Memory B cell (primary cell): ENCODE results near the gene TMEM205.
"Not testable (repeated sequence)": the region's sequence is repeated elsewhere in the genome, so short reads cannot be mapped to it uniquely, and the experiment has no call there.

Experiments
- ATAC-seq: fragments of 150-1000 bp; cut with Tn5 transposase; 2 replicates; pipeline ENCODE4 v1.10.0; 2021; ENCODE audit warnings: low read depth, mild to moderate bottlenecking, moderate library complexity
- DNase-seq, 2 donors: peaks; one replicate each; pipeline ENCODE4 v3.0.0; 2022; ENCODE audit warnings: low spot score in 2 of 2
- H3K27ac Mint-ChIP-seq: one replicate; pipeline ENCODE4 v1.8.0; 2022; ENCODE audit warnings: mild to moderate bottlenecking, moderate library complexity, mixed read lengths
- H3K27me3 Mint-ChIP-seq: one replicate; pipeline ENCODE4 v1.8.0; 2022; ENCODE audit warnings: mixed read lengths
- H3K36me3 Mint-ChIP-seq: one replicate; pipeline ENCODE4 v1.8.0; 2022; ENCODE audit warnings: mild to moderate bottlenecking, mixed read lengths
- H3K4me1 Mint-ChIP-seq: one replicate; pipeline ENCODE4 v1.8.0; 2022; ENCODE audit warnings: mixed read lengths
- H3K4me3 Mint-ChIP-seq: one replicate; pipeline ENCODE4 v1.8.0; 2022; ENCODE audit warnings: mild to moderate bottlenecking, moderate library complexity, mixed read lengths
- H3K9me3 Mint-ChIP-seq: one replicate; pipeline ENCODE4 v1.8.0; 2022; ENCODE audit warnings: mixed read lengths

Gene TMEM205

GRCh38 chr19:11361771-11362731, 16.0 kb upstream of the TMEM205 start:
- Mint-ChIP-seq H3K36me3 (peaks cover 9% of the 10 kb centered on the region), H3K4me3 (no peak overlapping the region), H3K9me3 (no peaks in the 10 kb centered on the region), H3K27ac (no peak overlapping the region), H3K4me1 (peaks cover 4% of the 10 kb centered on the region), H3K27me3 (peaks cover 2% of the 10 kb centered on the region)
- no peak for ATAC-seq
- DNase-seq = no peak

GRCh38 chr19:11361037-11361770, 15.1 kb upstream of the TMEM205 start:
- ATAC-seq (no peak), DNase-seq (no peak)
- Mint-ChIP-seq H3K4me1 (peaks cover 4% of the 10 kb centered on the region), H3K27me3 (peaks cover 9% of the 10 kb centered on the region), H3K9me3 (no peaks in the 10 kb centered on the region), H3K36me3 (peaks cover 7% of the 10 kb centered on the region), H3K27ac (no peak overlapping the region), H3K4me3 (no peak overlapping the region)

- H3K27me3 Mint-ChIP-seq = peaks cover 17% of the 10 kb centered on the region
- no peak overlapping the region for H3K4me3 Mint-ChIP-seq
- peaks cover 11% of the 10 kb centered on the region for H3K4me1 Mint-ChIP-seq
- H3K36me3 Mint-ChIP-seq = peaks cover 4% of the 10 kb centered on the region
- H3K9me3 Mint-ChIP-seq = no peaks in the 10 kb centered on the region
- ATAC-seq = no peak
- no peak for DNase-seq
- H3K27ac Mint-ChIP-seq = no peak overlapping the region
These were observed 13.4 kb upstream of the TMEM205 start for GRCh38 chr19:11359421-11359820.

- no peak for ATAC-seq
- H3K4me3 Mint-ChIP-seq = no peak overlapping the region
- peaks cover 11% of the 10 kb centered on the region for H3K4me1 Mint-ChIP-seq
- peaks cover 17% of the 10 kb centered on the region for H3K27me3 Mint-ChIP-seq
- H3K27ac Mint-ChIP-seq = no peak overlapping the region
- no peaks in the 10 kb centered on the region for H3K9me3 Mint-ChIP-seq
- no peak for DNase-seq
- peaks cover 3% of the 10 kb centered on the region for H3K36me3 Mint-ChIP-seq
These were observed 10.8 kb upstream of the TMEM205 start for GRCh38 chr19:11356676-11357550.

- Mint-ChIP-seq H3K36me3 (peaks cover 3% of the 10 kb centered on the region), H3K27ac (no peak overlapping the region), H3K27me3 (peaks cover 17% of the 10 kb centered on the region), H3K4me3 (peak overlapping the region; percentile 71), H3K9me3 (no peaks in the 10 kb centered on the region), H3K4me1 (peaks cover 11% of the 10 kb centered on the region)
- ATAC-seq = no peak
- DNase-seq = no peak
These were observed 10.0 kb upstream of the TMEM205 start for GRCh38 chr19:11356074-11356397.

- Mint-ChIP-seq H3K27me3 (peaks cover 17% of the 10 kb centered on the region), H3K27ac (no peak within 1 kb of the TSS), H3K36me3 (peaks cover 5% of the 10 kb centered on the region), H3K9me3 (no peaks in the 10 kb centered on the region), H3K4me3 (peak within 1 kb of the TSS; percentile 71), H3K4me1 (peaks cover 11% of the 10 kb centered on the region)
- DNase-seq = peak; percentile 71 to 75
- peak; percentile 94 for ATAC-seq
These were observed 9.3 kb upstream of the TMEM205 start, which contains the start of gene PLPPR2 for GRCh38 chr19:11355160-11356073. PLPPR2 (plus strand) TSS chr19:11355432; CDS start chr19:11357674, 2,242 bp downstream.

DNA sequence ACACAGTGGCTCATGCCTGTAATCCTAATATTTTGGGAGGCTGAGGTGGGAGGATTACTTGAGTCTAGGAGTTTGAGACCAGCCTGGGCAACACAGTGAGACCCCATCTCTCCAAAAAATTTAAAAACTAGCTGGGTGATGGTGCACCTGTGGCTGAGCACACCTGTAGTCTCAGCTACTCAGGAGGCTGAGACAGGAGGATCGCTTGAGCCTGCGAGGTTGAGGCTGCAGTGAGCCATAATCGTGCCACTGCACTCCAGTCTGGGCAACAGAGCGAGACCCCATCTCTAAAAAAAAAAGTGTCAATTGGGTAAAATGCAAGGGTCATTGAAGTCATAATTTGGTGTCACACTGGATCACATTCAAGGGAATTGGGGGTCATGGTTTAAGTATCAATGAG, 8.0 kb upstream of the TMEM205 start:
- not testable (repeated sequence) for ATAC-seq, DNase-seq, H3K9me3 Mint-ChIP-seq, H3K27ac Mint-ChIP-seq, H3K4me3 Mint-ChIP-seq
- Mint-ChIP-seq H3K4me1 (peaks cover 11% of the 10 kb centered on the region), H3K27me3 (peaks cover 15% of the 10 kb centered on the region), H3K36me3 (peaks cover 11% of the 10 kb centered on the region)

DNA sequence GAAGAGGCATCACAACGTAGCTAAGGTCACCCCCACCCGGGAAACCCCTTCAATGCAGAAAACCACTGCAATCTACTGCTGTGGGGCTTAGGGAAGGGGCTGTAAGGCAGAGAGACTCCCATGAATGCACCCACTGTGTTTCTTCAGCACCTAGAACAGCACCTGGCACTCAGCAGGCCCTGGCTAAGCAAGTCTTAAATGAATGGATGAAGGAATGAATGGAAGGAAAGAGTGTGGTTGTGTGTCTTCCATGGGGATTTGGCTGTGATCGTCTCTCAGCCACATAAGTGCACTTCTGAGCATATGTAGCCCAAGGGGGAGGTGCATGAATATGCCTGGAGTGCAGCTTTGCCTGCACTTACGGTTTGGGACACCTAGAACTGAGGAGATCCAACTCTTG, 3.1 kb upstream of the TMEM205 start:
- no peak overlapping the region for H3K27ac Mint-ChIP-seq
- H3K27me3 Mint-ChIP-seq = no peaks in the 10 kb centered on the region
- no peak overlapping the region for H3K4me3 Mint-ChIP-seq
- ATAC-seq = no peak
- no peak for DNase-seq
- H3K9me3 Mint-ChIP-seq = peaks cover 6% of the 10 kb centered on the region
- H3K4me1 Mint-ChIP-seq = peaks cover 18% of the 10 kb centered on the region
- H3K36me3 Mint-ChIP-seq = peaks cover 8% of the 10 kb centered on the region

DNA sequence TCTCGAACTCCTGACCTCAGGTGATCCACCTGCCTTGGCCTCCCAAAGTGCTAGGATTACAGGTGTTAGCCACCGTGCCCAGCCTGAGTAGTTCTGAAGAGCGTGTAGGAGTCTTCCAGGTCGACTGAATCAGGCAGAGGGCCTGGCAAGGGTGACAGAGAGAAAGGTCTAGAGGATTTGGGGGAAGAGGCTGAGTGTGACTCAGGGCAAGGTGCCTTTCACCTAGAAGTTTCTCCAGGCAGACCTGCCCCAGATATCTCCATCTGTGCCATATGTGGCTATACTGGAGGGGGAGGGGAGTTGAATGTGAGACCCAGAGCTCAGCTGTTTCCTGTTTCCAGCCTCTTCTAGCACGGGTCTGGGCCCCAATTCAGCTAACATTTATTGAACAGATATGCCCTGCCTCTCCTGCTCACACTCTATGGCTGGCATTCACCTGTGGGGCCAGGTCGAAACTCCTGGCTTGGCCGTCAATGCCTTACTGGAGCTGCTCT, 1.5 kb upstream of the TMEM205 start:
- ATAC-seq = no peak
- Mint-ChIP-seq H3K27ac (no peak overlapping the region), H3K36me3 (peaks cover 8% of the 10 kb centered on the region), H3K4me3 (peak overlapping the region; percentile 90), H3K9me3 (peaks cover 6% of the 10 kb centered on the region), H3K27me3 (no peaks in the 10 kb centered on the region), H3K4me1 (peaks cover 18% of the 10 kb centered on the region)
- DNase-seq = no peak

GRCh38 chr19:11345122-11345803, 805 bp downstream of the TMEM205 start:
- Mint-ChIP-seq H3K27ac (peak overlapping the region; percentile 95), H3K4me3 (peak overlapping the region; percentile 90), H3K36me3 (peaks cover 6% of the 10 kb centered on the region), H3K4me1 (peaks cover 18% of the 10 kb centered on the region), H3K9me3 (peaks cover 6% of the 10 kb centered on the region), H3K27me3 (no peaks in the 10 kb centered on the region)
- ATAC-seq (no peak), DNase-seq (no peak)

DNA sequence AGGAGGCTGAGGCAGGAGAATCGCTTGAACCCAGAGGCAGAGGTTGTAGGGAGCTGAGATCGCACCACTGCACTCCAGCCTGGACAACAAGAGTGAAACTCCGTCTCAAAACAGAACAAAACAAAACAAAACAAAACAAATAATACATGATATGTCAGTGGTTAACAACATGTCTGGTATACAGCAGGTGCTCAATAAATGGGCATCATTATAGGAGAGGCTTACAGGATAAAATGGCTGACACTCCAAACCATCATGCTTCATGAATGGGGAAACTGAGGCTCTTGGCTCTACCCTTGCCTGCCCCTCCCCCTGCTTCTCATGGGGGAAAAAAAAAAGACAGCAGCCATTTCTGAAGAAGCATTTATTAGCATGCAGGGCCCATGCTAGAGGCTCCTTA, 3.6 kb downstream of the TMEM205 start:
- no peak for ATAC-seq
- no peak overlapping the region for H3K27ac Mint-ChIP-seq
- no peak for DNase-seq
- no peak overlapping the region for H3K4me3 Mint-ChIP-seq
- H3K36me3 Mint-ChIP-seq = peaks cover 2% of the 10 kb centered on the region
- peaks cover 22% of the 10 kb centered on the region for H3K4me1 Mint-ChIP-seq
- H3K27me3 Mint-ChIP-seq = no peaks in the 10 kb centered on the region
- no peaks in the 10 kb centered on the region for H3K9me3 Mint-ChIP-seq

DNA sequence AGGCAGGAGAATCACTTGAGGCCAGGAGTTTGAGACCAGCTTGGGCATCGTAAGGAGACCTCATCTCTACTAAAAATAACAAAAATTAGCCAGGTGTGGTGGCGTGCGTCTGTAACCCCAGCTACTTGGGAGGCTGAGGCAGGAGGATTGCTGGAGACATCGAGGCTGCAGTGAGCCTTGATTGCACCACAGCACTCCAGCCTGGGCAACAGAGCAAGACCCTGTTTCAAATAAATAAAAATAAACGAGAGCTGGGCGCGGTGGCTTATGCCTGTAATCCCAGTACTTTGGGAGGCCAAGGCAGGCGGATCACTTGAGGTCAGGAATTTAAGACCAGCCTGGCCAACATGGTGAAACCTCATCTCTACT, 6.0 kb downstream of the TMEM205 start:
- Mint-ChIP-seq H3K36me3 (peaks cover 14% of the 10 kb centered on the region), H3K4me3 (peak overlapping the region; percentile 80)
- DNase-seq, H3K9me3 Mint-ChIP-seq, ATAC-seq, H3K4me1 Mint-ChIP-seq, H3K27ac Mint-ChIP-seq, H3K27me3 Mint-ChIP-seq: not testable (repeated sequence)
